ENCODE results near the gene CCT7. TPM values are rescaled to one million over a fixed set of nuclear protein-coding genes. Genes with fewer than 3 reads are reported as not detected.

CCT7 gene
- total and polyA plus RNA-seq, 2 of the 8 experiments (the other 6 are each of a cell fraction or from before 2014, with no cell fraction given) = 440 to 474 TPM

GRCh38 chr2:73250872-73251846 is 17.1 kb downstream of the CCT7 start (continued):
- TF ChIP-seq, protein P1, sequence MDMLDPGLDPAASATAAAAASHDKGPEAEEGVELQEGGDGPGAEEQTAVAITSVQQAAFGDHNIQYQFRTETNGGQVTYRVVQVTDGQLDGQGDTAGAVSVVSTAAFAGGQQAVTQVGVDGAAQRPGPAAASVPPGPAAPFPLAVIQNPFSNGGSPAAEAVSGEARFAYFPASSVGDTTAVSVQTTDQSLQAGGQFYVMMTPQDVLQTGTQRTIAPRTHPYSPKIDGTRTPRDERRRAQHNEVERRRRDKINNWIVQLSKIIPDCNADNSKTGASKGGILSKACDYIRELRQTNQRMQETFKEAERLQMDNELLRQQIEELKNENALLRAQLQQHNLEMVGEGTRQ (IDR thresholded peaks at IDR 0.05; ENCODE audit: low read length) = no peak
- TF ChIP-seq, protein P2, sequence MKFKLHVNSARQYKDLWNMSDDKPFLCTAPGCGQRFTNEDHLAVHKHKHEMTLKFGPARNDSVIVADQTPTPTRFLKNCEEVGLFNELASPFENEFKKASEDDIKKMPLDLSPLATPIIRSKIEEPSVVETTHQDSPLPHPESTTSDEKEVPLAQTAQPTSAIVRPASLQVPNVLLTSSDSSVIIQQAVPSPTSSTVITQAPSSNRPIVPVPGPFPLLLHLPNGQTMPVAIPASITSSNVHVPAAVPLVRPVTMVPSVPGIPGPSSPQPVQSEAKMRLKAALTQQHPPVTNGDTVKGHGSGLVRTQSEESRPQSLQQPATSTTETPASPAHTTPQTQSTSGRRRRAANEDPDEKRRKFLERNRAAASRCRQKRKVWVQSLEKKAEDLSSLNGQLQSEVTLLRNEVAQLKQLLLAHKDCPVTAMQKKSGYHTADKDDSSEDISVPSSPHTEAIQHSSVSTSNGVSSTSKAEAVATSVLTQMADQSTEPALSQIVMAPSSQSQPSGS (IDR thresholded peaks at IDR 0.05; ENCODE audit: low read length) = no peak
- TF ChIP-seq MAFK (IDR thresholded peaks at IDR 0.05; ENCODE audit: low read depth, low read length) (no peak), POU5F1 (IDR thresholded peaks at IDR 0.05; ENCODE audit: low read depth, low read length) (no peak), JUND (IDR thresholded peaks at IDR 0.05; ENCODE audit: low read length) (no peak), FOSL1 (IDR thresholded peaks at IDR 0.05; ENCODE audit: insufficient read depth, low read depth, low read length) (no peak)

Measured in H1 (cell line).